ENCODE measurements around the gene FAM222B. TPM values are rescaled to one million over a fixed set of nuclear protein-coding genes. Genes with fewer than 3 reads are reported as not detected.

The FAM222B gene
- total RNA-seq, 1 donor from 2014 or later = 7.1 TPM

- Histone ChIP-seq H3K9ac (no peak overlapping the region), H3K27me3 (no peaks in the 10 kb centered on the region), H2AFZ (replicated peaks) (no peak overlapping the region), H3K79me2 (ENCODE audit: low read depth) (peaks cover 45% of the 10 kb centered on the region), H3K36me3 (no peaks in the 10 kb centered on the region), H4K20me1 (ENCODE audit: low read depth) (no peaks in the 10 kb centered on the region), H3F3A (ENCODE audit: low read depth) (peaks cover 55% of the 10 kb centered on the region), H3K27ac (no peak overlapping the region), H3K9me3 (ENCODE audit: low read depth) (no peaks in the 10 kb centered on the region), H3K4me3 (peak overlapping the region; percentile 62), H3K4me1 (peaks cover 20% of the 10 kb centered on the region), H3K4me2 (peak overlapping the region; percentile 75)
- peaks cover 10% of the 10 kb centered on the region for H3K27me3 Mint-ChIP-seq (ENCODE audit: insufficient read depth, low read depth)
- H3K9me3 Mint-ChIP-seq = no peaks in the 10 kb centered on the region
- H3K36me3 Mint-ChIP-seq = peaks cover 24% of the 10 kb centered on the region
- peaks cover 35% of the 10 kb centered on the region for H3K4me1 Mint-ChIP-seq
- peak overlapping the region; percentile 81 for H3K27ac Mint-ChIP-seq
- TF ChIP-seq EZH2 (IDR thresholded peaks at IDR 0.05) (no peak), EZH2phosphoT487 (IDR thresholded peaks at IDR 0.05) (no peak), CTCF (IDR thresholded peaks at IDR 0.05) (no peak)
- H3K4me3 Mint-ChIP-seq = peak overlapping the region; percentile 97
- DNase-seq (ENCODE audit: low spot score) = no peak
These were observed 129.7 kb downstream of the FAM222B start for GRCh38 chr17:28712705-28713415.

GRCh38 chr17:28712032-28712704, 130.4 kb downstream of the FAM222B start:
- H3K36me3 ChIP-seq = no peaks in the 10 kb centered on the region
- H3K9ac ChIP-seq = no peak overlapping the region
- H3K4me1 Mint-ChIP-seq = peaks cover 41% of the 10 kb centered on the region
- peak; percentile 80 for DNase-seq (ENCODE audit: low spot score)
- H3K27me3 ChIP-seq = no peaks in the 10 kb centered on the region
- H3K9me3 Mint-ChIP-seq = no peaks in the 10 kb centered on the region
- no peaks in the 10 kb centered on the region for H3K9me3 ChIP-seq (ENCODE audit: low read depth)
- no peak overlapping the region for H2AFZ ChIP-seq (replicated peaks)
- peak overlapping the region; percentile 75 for H3K4me2 ChIP-seq
- no peak for TF ChIP-seq CTCF (IDR thresholded peaks at IDR 0.05)
- no peak for TF ChIP-seq EZH2phosphoT487 (IDR thresholded peaks at IDR 0.05)
- no peak for TF ChIP-seq EZH2 (IDR thresholded peaks at IDR 0.05)
- H3K36me3 Mint-ChIP-seq = peaks cover 24% of the 10 kb centered on the region
- H3K27me3 Mint-ChIP-seq (ENCODE audit: insufficient read depth, low read depth) = peaks cover 9% of the 10 kb centered on the region
- H3K4me3 Mint-ChIP-seq = peak overlapping the region; percentile 97
- peak overlapping the region; percentile 62 for H3K4me3 ChIP-seq
- H3K4me1 ChIP-seq = peaks cover 20% of the 10 kb centered on the region
- peaks cover 50% of the 10 kb centered on the region for H3F3A ChIP-seq (ENCODE audit: low read depth)
- H3K79me2 ChIP-seq (ENCODE audit: low read depth) = peaks cover 44% of the 10 kb centered on the region
- H3K27ac ChIP-seq = peak overlapping the region; percentile 87
- no peaks in the 10 kb centered on the region for H4K20me1 ChIP-seq (ENCODE audit: low read depth)
- peak overlapping the region; percentile 95 for H3K27ac Mint-ChIP-seq

- H3K36me3 Mint-ChIP-seq = peaks cover 24% of the 10 kb centered on the region
- H3K27me3 Mint-ChIP-seq (ENCODE audit: insufficient read depth, low read depth) = peaks cover 9% of the 10 kb centered on the region
- no peak for TF ChIP-seq CTCF (IDR thresholded peaks at IDR 0.05)
- DNase-seq (ENCODE audit: low spot score) = no peak
- Histone ChIP-seq H3K9ac (peak within 1 kb of the TSS; percentile 82), H3K36me3 (no peaks in the 10 kb centered on the region), H3F3A (ENCODE audit: low read depth) (peaks cover 48% of the 10 kb centered on the region), H3K79me2 (ENCODE audit: low read depth) (peaks cover 40% of the 10 kb centered on the region), H3K9me3 (ENCODE audit: low read depth) (no peaks in the 10 kb centered on the region), H2AFZ (replicated peaks) (no peak within 1 kb of the TSS), H3K4me3 (peak within 1 kb of the TSS; percentile 62), H4K20me1 (ENCODE audit: low read depth) (no peaks in the 10 kb centered on the region), H3K27ac (peak within 1 kb of the TSS; percentile 97), H3K27me3 (no peaks in the 10 kb centered on the region), H3K4me2 (peak within 1 kb of the TSS; percentile 78), H3K4me1 (peaks cover 20% of the 10 kb centered on the region)
- H3K4me3 Mint-ChIP-seq = peak within 1 kb of the TSS; percentile 97
- peaks cover 42% of the 10 kb centered on the region for H3K4me1 Mint-ChIP-seq
- H3K9me3 Mint-ChIP-seq = no peaks in the 10 kb centered on the region
- H3K27ac Mint-ChIP-seq = peak within 1 kb of the TSS; percentile 100
These were observed 130.9 kb downstream of the FAM222B start, which contains the start of gene PROCA1 for GRCh38 chr17:28711723-28712031. Gene PROCA1 (minus strand): TSS chr17:28711888. CDS start chr17:28711660, 228 bp downstream.
